SU-DHL-6 (cell line): ENCODE measurements around the gene TBL1X.

Source experiments
- CTCF ChIP-seq: fragments of 200-600 bp; sonication (generic); IDR thresholded peaks from one replicate; pipeline ENCODE4 v1.5.1; 2017; ENCODE audit warnings: antibody characterized with exemption, mild to moderate bottlenecking, low read length, moderate library complexity; ENCODE audit not compliant: insufficient read depth, poor library complexity, severe bottlenecking
- EZH2phosphoT487 ChIP-seq: fragments of 200-600 bp; sonication (generic), shearing (Covaris generic); conservative IDR thresholded peaks from 2 replicates; pipeline ENCODE4 v1.6.1; 2018; ENCODE audit warnings: mild to moderate bottlenecking, antibody characterized with exemption, low read length, moderate library complexity, mixed read lengths

GRCh38 chrX:9664224-9664623, 199.4 kb downstream of the TBL1X start:
- TF ChIP-seq CTCF (no peak), EZH2phosphoT487 (no peak)
